KMS-11 (cell line): ENCODE data around the gene ALKBH3.

Experiments
- H2AFZ ChIP-seq: fragments of 200-600 bp; sonication (generic); 2 replicates; pipeline ENCODE4 v1.6.1; 2016; ENCODE audit warnings: antibody characterized with exemption, mixed run types, low read depth
- H3K27ac ChIP-seq: fragments of 200-600 bp; sonication (generic); 2 replicates; pipeline ENCODE4 v1.6.1; 2016; ENCODE audit warnings: mild to moderate bottlenecking, mixed run types
- H3K27me3 ChIP-seq: fragments of 200-600 bp; sonication (generic); 2 replicates; pipeline ENCODE4 v1.6.1; 2017; ENCODE audit warnings: mild to moderate bottlenecking, low read depth, mixed run types, moderate library complexity; ENCODE audit not compliant: insufficient read depth
- H3K36me3 ChIP-seq: fragments of 200-600 bp; sonication (generic); 2 replicates; pipeline ENCODE4 v1.6.1; 2017; ENCODE audit warnings: mild to moderate bottlenecking, mixed run types; ENCODE audit not compliant: insufficient read depth
- H3K4me1 ChIP-seq: fragments of 200-600 bp; sonication (generic); 2 replicates; pipeline ENCODE4 v1.6.1; 2016; ENCODE audit warnings: mild to moderate bottlenecking, low read depth, mixed run types; ENCODE audit not compliant: poor library complexity, severe bottlenecking
- H3K4me2 ChIP-seq: fragments of 200-600 bp; sonication (generic); 2 replicates; pipeline ENCODE4 v1.7.0; 2016; ENCODE audit warnings: mild to moderate bottlenecking, mixed run types
- H3K4me3 ChIP-seq: fragments of 200-600 bp; sonication (generic); IDR thresholded peaks from 2 replicates; pipeline ENCODE4 v1.6.1; 2017; ENCODE audit warnings: low read depth, low read length, mixed read lengths; ENCODE audit not compliant: insufficient read depth
- H3K79me2 ChIP-seq: fragments of 200-600 bp; sonication (generic); 2 replicates; pipeline ENCODE4 v1.6.1; 2016; ENCODE audit warnings: low read depth, mixed run types; ENCODE audit not compliant: insufficient read depth
- H3K9ac ChIP-seq: fragments of 200-600 bp; sonication (generic); 2 replicates; pipeline ENCODE4 v1.6.1; 2016; ENCODE audit warnings: mild to moderate bottlenecking, mixed run types
- H4K20me1 ChIP-seq: fragments of 200-600 bp; sonication (generic); 2 replicates; pipeline ENCODE4 v1.6.1; 2016; ENCODE audit warnings: mild to moderate bottlenecking, mixed run types; ENCODE audit not compliant: insufficient read depth
- CTCF ChIP-seq: fragments of 200-600 bp; sonication (generic); conservative IDR thresholded peaks from 2 replicates; pipeline ENCODE4 v1.6.1; 2017; ENCODE audit warnings: low read depth, mild to moderate bottlenecking, antibody characterized with exemption, low read length, moderate library complexity, mixed read lengths

The ALKBH3 gene

GRCh38 chr11:43834286-43834685 lies 46.3 kb upstream of the ALKBH3 start:
- no peak for TF ChIP-seq CTCF
- H3K9ac ChIP-seq: no peak overlapping the region
- H4K20me1 ChIP-seq: no peaks in the 10 kb centered on the region
- no peaks in the 10 kb centered on the region for H3K27me3 ChIP-seq
- no peak overlapping the region for H3K4me3 ChIP-seq
- no peaks in the 10 kb centered on the region for H3K36me3 ChIP-seq
- no peaks in the 10 kb centered on the region for H3K79me2 ChIP-seq
- no peak overlapping the region for H2AFZ ChIP-seq
- H3K27ac ChIP-seq: no peak overlapping the region
- peaks cover 19% of the 10 kb centered on the region for H3K4me1 ChIP-seq
- no peak overlapping the region for H3K4me2 ChIP-seq

- Histone ChIP-seq H3K4me2 (no peak overlapping the region), H3K79me2 (no peaks in the 10 kb centered on the region), H2AFZ (no peak overlapping the region), H3K4me3 (no peak overlapping the region), H4K20me1 (no peaks in the 10 kb centered on the region), H3K27me3 (no peaks in the 10 kb centered on the region), H3K36me3 (no peaks in the 10 kb centered on the region), H3K27ac (no peak overlapping the region), H3K9ac (no peak overlapping the region), H3K4me1 (peaks cover 19% of the 10 kb centered on the region)
- TF ChIP-seq CTCF: no peak
Measured at GRCh38 chr11:43835104-43835503, 45.5 kb upstream of the ALKBH3 start.

GRCh38 chr11:43837879-43838278 lies 42.8 kb upstream of the ALKBH3 start:
- no peak overlapping the region for H3K4me2 ChIP-seq
- H3K27ac ChIP-seq: no peak overlapping the region
- H4K20me1 ChIP-seq: no peaks in the 10 kb centered on the region
- no peaks in the 10 kb centered on the region for H3K27me3 ChIP-seq
- no peak overlapping the region for H3K9ac ChIP-seq
- no peak overlapping the region for H3K4me3 ChIP-seq
- H2AFZ ChIP-seq: no peak overlapping the region
- H3K79me2 ChIP-seq: no peaks in the 10 kb centered on the region
- no peaks in the 10 kb centered on the region for H3K36me3 ChIP-seq
- H3K4me1 ChIP-seq: peaks cover 15% of the 10 kb centered on the region
- TF ChIP-seq CTCF: no peak

GRCh38 chr11:43842021-43842420 lies 38.6 kb upstream of the ALKBH3 start:
- Histone ChIP-seq H3K4me1 (peaks cover 4% of the 10 kb centered on the region), H3K4me3 (no peak overlapping the region), H3K9ac (no peak overlapping the region), H4K20me1 (no peaks in the 10 kb centered on the region), H3K79me2 (no peaks in the 10 kb centered on the region), H3K27ac (no peak overlapping the region), H2AFZ (no peak overlapping the region), H3K27me3 (no peaks in the 10 kb centered on the region), H3K36me3 (no peaks in the 10 kb centered on the region), H3K4me2 (no peak overlapping the region)
- TF ChIP-seq CTCF: no peak
